Measurements from ENCODE around the gene MTOR. TPM values are rescaled to one million over a fixed set of nuclear protein-coding genes. Genes with fewer than 3 reads are reported as not detected.
"Not testable (repeated sequence)": the region's sequence is repeated elsewhere in the genome, so short reads cannot be mapped to it uniquely, and the experiment has no call there.

Gene MTOR
- total RNA-seq, 4 donors from 2014 or later: 22.9 to 51.5 (median 40.3) TPM

GRCh38 chr1:11272832-11273594 is 10.7 kb upstream of the MTOR start, which contains the start of gene UBIAD1:
Gene UBIAD1 (plus strand): TSS chr1:11273198. CDS start chr1:11273532, 334 bp downstream.
- intact Hi-C loops (cut with DNase I; ENCODE audit: low total_unique reads): no loop called here
- H3K36me3 ChIP-seq: no peaks in the 10 kb centered on the region
- H3K4me3 ChIP-seq: peak within 1 kb of the TSS; percentile 79 to 80
- DNase-seq: peak; percentile 80 to 89
- no peaks in the 10 kb centered on the region for H3K27me3 ChIP-seq
- no peaks in the 10 kb centered on the region for H3K9me3 ChIP-seq
- peaks cover 0 to 6% of the 10 kb centered on the region in 2 donors for H3K4me1 ChIP-seq
- TF ChIP-seq POLR2A (IDR thresholded peaks at IDR 0.05) (peak in 1 of 2 donors; percentile 62), CTCF (IDR thresholded peaks at IDR 0.05) (peak in 1 of 4 experiments; percentile 11)
- H3K27ac ChIP-seq: peak within 1 kb of the TSS; percentile 82

- Histone ChIP-seq H3K4me1 (peaks cover 0 to 6% of the 10 kb centered on the region in 2 donors), H3K4me3 (peak overlapping the region; percentile 27 to 30), H3K27me3 (no peaks in the 10 kb centered on the region), H3K9me3 (no peaks in the 10 kb centered on the region), H3K36me3 (no peaks in the 10 kb centered on the region), H3K27ac (peak overlapping the region in 1 of 2 donors; percentile 42)
- TF ChIP-seq POLR2A (IDR thresholded peaks at IDR 0.05): no peak
- TF ChIP-seq CTCF (IDR thresholded peaks at IDR 0.05): no peak
- DNase-seq: no peak
- intact Hi-C loops (cut with DNase I; ENCODE audit: low total_unique reads): no loop called here
Observed at GRCh38 chr1:11272544-11272831, 10.1 kb upstream of the MTOR start.

- H3K27ac ChIP-seq; H3K4me1 ChIP-seq; intact Hi-C loops (cut with DNase I; ENCODE audit: low total_unique reads); H3K9me3 ChIP-seq; H3K4me3 ChIP-seq; DNase-seq; H3K36me3 ChIP-seq; H3K27me3 ChIP-seq: not testable (repeated sequence)
Observed at GRCh38 chr1:11267350-11268337, 5.3 kb upstream of the MTOR start.

- intact Hi-C loops (cut with DNase I; ENCODE audit: low total_unique reads): no loop called here
- Histone ChIP-seq H3K4me1 (peaks cover 0 to under 1% of the 10 kb centered on the region in 2 donors), H3K36me3 (no peaks in the 10 kb centered on the region), H3K4me3 (no peak overlapping the region), H3K27me3 (no peaks in the 10 kb centered on the region), H3K27ac (no peak overlapping the region), H3K9me3 (no peaks in the 10 kb centered on the region)
- TF ChIP-seq CTCF (IDR thresholded peaks at IDR 0.05) (no peak), POLR2A (IDR thresholded peaks at IDR 0.05) (no peak)
- no peak for DNase-seq
Observed at GRCh38 chr1:11266268-11267074, 4.1 kb upstream of the MTOR start.

- intact Hi-C loops (cut with DNase I; ENCODE audit: low total_unique reads): no loop called here
- Histone ChIP-seq H3K27ac (no peak overlapping the region), H3K4me1 (peaks cover 0 to 1% of the 10 kb centered on the region in 2 donors), H3K36me3 (no peaks in the 10 kb centered on the region), H3K9me3 (no peaks in the 10 kb centered on the region), H3K4me3 (no peak overlapping the region), H3K27me3 (no peaks in the 10 kb centered on the region)
- TF ChIP-seq CTCF (IDR thresholded peaks at IDR 0.05): no peak
- no peak for TF ChIP-seq POLR2A (IDR thresholded peaks at IDR 0.05)
- no peak for DNase-seq
Observed at GRCh38 chr1:11256299-11256698, 6.1 kb downstream of the MTOR start.
